NCI-H2227 (cell line): ENCODE measurements around the gene SYF2.
"Not testable (repeated sequence)": the region's sequence is repeated elsewhere in the genome, so short reads cannot be mapped to it uniquely, and the experiment has no call there.

Experiments used
- DNase-seq: peaks from one replicate; lab custom pipeline; 2025; ENCODE audit not compliant: unreplicated experiment; lab: John Stamatoyannopoulos, UW

SYF2 gene

GRCh38 chr1:25208092-25208491 lies 24.2 kb downstream of the SYF2 start:
- DNase-seq, result no peak

- no peak for DNase-seq
Measured at GRCh38 chr1:25206201-25206600, 26.1 kb downstream of the SYF2 start.

GRCh38 chr1:25205786-25206185 lies 26.5 kb downstream of the SYF2 start:
- DNase-seq, result no peak

GRCh38 chr1:25204797-25205480 lies 27.4 kb downstream of the SYF2 start:
- peak; percentile 68 for DNase-seq

GRCh38 chr1:25201006-25201405 lies 31.3 kb downstream of the SYF2 start:
- DNase-seq, result no peak

- no peak for DNase-seq
Measured at GRCh38 chr1:25199819-25200620, 32.3 kb downstream of the SYF2 start.

- no peak for DNase-seq
Measured at GRCh38 chr1:25198663-25199252, 33.5 kb downstream of the SYF2 start.

- no peak for DNase-seq
Measured at GRCh38 chr1:25197982-25198662, 34.2 kb downstream of the SYF2 start.

GRCh38 chr1:25197235-25197975 lies 34.9 kb downstream of the SYF2 start:
- DNase-seq, result no peak

GRCh38 chr1:25196830-25197229 lies 35.5 kb downstream of the SYF2 start:
- no peak for DNase-seq

GRCh38 chr1:25195835-25196234 lies 36.5 kb downstream of the SYF2 start:
- DNase-seq, result no peak

GRCh38 chr1:25194572-25195020 lies 37.7 kb downstream of the SYF2 start:
- DNase-seq, result no peak

- DNase-seq, result no peak
Measured at GRCh38 chr1:25194054-25194453, 38.2 kb downstream of the SYF2 start.

GRCh38 chr1:25193229-25193628 lies 39.1 kb downstream of the SYF2 start:
- DNase-seq, result no peak

GRCh38 chr1:25192154-25192553 lies 40.1 kb downstream of the SYF2 start:
- no peak for DNase-seq

- no peak for DNase-seq
Measured at GRCh38 chr1:25190260-25190659, 42.0 kb downstream of the SYF2 start.

GRCh38 chr1:25187904-25188303 lies 44.4 kb downstream of the SYF2 start:
- DNase-seq, result not testable (repeated sequence)

GRCh38 chr1:25187077-25187476 lies 45.2 kb downstream of the SYF2 start:
- no peak for DNase-seq

GRCh38 chr1:25186161-25187007 lies 45.9 kb downstream of the SYF2 start:
- DNase-seq, result no peak
